Measurements from ENCODE around the gene DDX42. TPM values are rescaled to one million over a fixed set of nuclear protein-coding genes. Genes with fewer than 3 reads are reported as not detected.
"Not testable (repeated sequence)": the region's sequence is repeated elsewhere in the genome, so short reads cannot be mapped to it uniquely, and the experiment has no call there.

Gene DDX42
- total RNA-seq, 2 donors from 2014 or later, result 92.9 to 157 TPM

GRCh38 chr17:63786971-63787711 lies 13.2 kb downstream of the DDX42 start:
- no peak overlapping the region for H3K4me3 ChIP-seq
- no peak overlapping the region for H3K27ac ChIP-seq
- no peak for TF ChIP-seq CTCF (IDR thresholded peaks at IDR 0.05)
- no peaks in the 10 kb centered on the region for H3K9me3 ChIP-seq
- no peaks in the 10 kb centered on the region for H3K27me3 ChIP-seq (replicated peaks; ENCODE audit: insufficient read depth)
- ATAC-seq (ENCODE audit: insufficient number of reproducible peaks, low FRiP score, low read depth) (no peak), DNase-seq (ENCODE audit: low spot score) (no peak)
- no peaks in the 10 kb centered on the region for H3K4me1 ChIP-seq (ENCODE audit: control insufficient read depth in 1 of 2, low read depth in 2 of 2)
- H3K36me3 ChIP-seq, result peaks cover 38% of the 10 kb centered on the region

GRCh38 chr17:63790057-63790456 lies 16.1 kb downstream of the DDX42 start:
- H3K9me3 ChIP-seq, result no peaks in the 10 kb centered on the region
- ATAC-seq (ENCODE audit: insufficient number of reproducible peaks, low FRiP score, low read depth) (no peak), DNase-seq (ENCODE audit: low spot score) (no peak)
- H3K36me3 ChIP-seq, result peaks cover 52% of the 10 kb centered on the region
- no peaks in the 10 kb centered on the region for H3K4me1 ChIP-seq (ENCODE audit: control insufficient read depth in 1 of 2, low read depth in 2 of 2)
- H3K27me3 ChIP-seq (replicated peaks; ENCODE audit: insufficient read depth), result no peaks in the 10 kb centered on the region
- no peak overlapping the region for H3K4me3 ChIP-seq
- H3K27ac ChIP-seq, result no peak overlapping the region
- TF ChIP-seq CTCF (IDR thresholded peaks at IDR 0.05), result no peak

GRCh38 chr17:63792055-63792729 lies 18.2 kb downstream of the DDX42 start:
- DNase-seq (ENCODE audit: low spot score) (no peak), ATAC-seq (ENCODE audit: insufficient number of reproducible peaks, low FRiP score, low read depth) (no peak)
- Histone ChIP-seq H3K27me3 (replicated peaks; ENCODE audit: insufficient read depth) (no peaks in the 10 kb centered on the region), H3K27ac (no peak overlapping the region), H3K4me3 (no peak overlapping the region), H3K9me3 (no peaks in the 10 kb centered on the region), H3K36me3 (peaks cover 61% of the 10 kb centered on the region), H3K4me1 (ENCODE audit: control insufficient read depth in 1 of 2, low read depth in 2 of 2) (no peaks in the 10 kb centered on the region)
- no peak for TF ChIP-seq CTCF (IDR thresholded peaks at IDR 0.05)

- DNase-seq (ENCODE audit: low spot score); ATAC-seq (ENCODE audit: insufficient number of reproducible peaks, low FRiP score, low read depth); H3K27ac ChIP-seq; H3K9me3 ChIP-seq; H3K4me3 ChIP-seq; H3K27me3 ChIP-seq (replicated peaks; ENCODE audit: insufficient read depth); H3K4me1 ChIP-seq (ENCODE audit: control insufficient read depth in 1 of 2, low read depth in 2 of 2): not testable (repeated sequence)
- H3K36me3 ChIP-seq, result peaks cover 72% of the 10 kb centered on the region
Measured at GRCh38 chr17:63796375-63796774, 22.4 kb downstream of the DDX42 start.

- TF ChIP-seq CTCF (IDR thresholded peaks at IDR 0.05), result no peak
- no peak overlapping the region for H3K4me3 ChIP-seq
- no peaks in the 10 kb centered on the region for H3K4me1 ChIP-seq (ENCODE audit: control insufficient read depth in 1 of 2, low read depth in 2 of 2)
- no peaks in the 10 kb centered on the region for H3K9me3 ChIP-seq
- DNase-seq (ENCODE audit: low spot score) (no peak), ATAC-seq (ENCODE audit: insufficient number of reproducible peaks, low FRiP score, low read depth) (no peak)
- peaks cover 72% of the 10 kb centered on the region for H3K36me3 ChIP-seq
- no peak overlapping the region for H3K27ac ChIP-seq
- no peaks in the 10 kb centered on the region for H3K27me3 ChIP-seq (replicated peaks; ENCODE audit: insufficient read depth)
Measured at GRCh38 chr17:63798572-63799106, 24.7 kb downstream of the DDX42 start.
